ENCODE results near the gene CENPN. TPM values are rescaled to one million over a fixed set of nuclear protein-coding genes. Genes with fewer than 3 reads are reported as not detected.

Gene CENPN
- total RNA-seq, 1 experiment from 2014 or later, result 78.6 TPM

GRCh38 chr16:80972611-80973010 is 34.4 kb upstream of the CENPN start:
- H3K4me2 ChIP-seq (ENCODE audit: insufficient read depth, insufficient read length, low read length), result no peak overlapping the region
- no peak for TF ChIP-seq CTCF (conservative IDR thresholded peaks at IDR 0.05)
- H3K14ac ChIP-seq (ENCODE audit: insufficient read depth, low read length), result no peak overlapping the region
- H3K23ac ChIP-seq (ENCODE audit: insufficient read length, low read depth, low read length), result no peak overlapping the region
- H3T11ph ChIP-seq (ENCODE audit: low read length), result no peak overlapping the region
- no peak overlapping the region for H2BK5ac ChIP-seq (ENCODE audit: insufficient read length, low read length)
- H2BK12ac ChIP-seq (ENCODE audit: insufficient read length, low read depth, low read length), result no peak overlapping the region
- WGBS (ENCODE audit: extremely low coverage, insufficient read length, low lambda C conversion rate), result no CpG with 5 or more reads among the region's 4 CpGs
- no peak overlapping the region for H4K91ac ChIP-seq (ENCODE audit: insufficient read length, low read depth, low read length)
- H3K27me3 Mint-ChIP-seq (ENCODE audit: low read depth), result no peaks in the 10 kb centered on the region
- H3K9ac ChIP-seq (ENCODE audit: extremely low read depth, insufficient read length, low read length), result no peak overlapping the region
- H3K4me1 ChIP-seq (ENCODE audit: insufficient read depth, low read length), result no peaks in the 10 kb centered on the region
- H3K23me2 ChIP-seq (ENCODE audit: insufficient read length, low read depth, low read length, poor library complexity, severe bottlenecking), result no peaks in the 10 kb centered on the region
- no peak overlapping the region for H4K8ac ChIP-seq (replicated peaks; ENCODE audit: insufficient read length, low read depth, low read length)
- no peak overlapping the region for H2BK120ac ChIP-seq (ENCODE audit: low read depth, low read length, poor library complexity, severe bottlenecking)
- H3K36me3 Mint-ChIP-seq (ENCODE audit: insufficient read depth in 1 of 3, low read depth in 3 of 3), result peaks cover 0 to 8% (median 2%) of the 10 kb centered on the region in 3 experiments; a peak in 3 of 7 replicates
- 0 out of 7 replicates have a peak overlapping the region, but pooled peaks of 1 of the 3 experiments have one; percentile 22 for H3K27ac Mint-ChIP-seq
- H3K4me3 Mint-ChIP-seq, result no peak overlapping the region
- no peaks in the 10 kb centered on the region for H4K20me1 ChIP-seq (ENCODE audit: control insufficient read depth, insufficient read depth, insufficient read length)
- H2AFZ ChIP-seq (ENCODE audit: low read length), result no peak overlapping the region
- H3K4me1 Mint-ChIP-seq, result peaks cover 3% of the 10 kb centered on the region in 2 experiments
- H3K18ac ChIP-seq (ENCODE audit: insufficient read length, low read depth, low read length), result no peak overlapping the region
- DNase-seq, result no peak
- H3K9me3 ChIP-seq (ENCODE audit: control insufficient read depth, low read depth, low read length), result no peaks in the 10 kb centered on the region
- no peak overlapping the region for H2AK5ac ChIP-seq (ENCODE audit: insufficient read length, low read length)
- H3K56ac ChIP-seq (ENCODE audit: insufficient read length, low read depth, low read length), result no peak overlapping the region
- no peak overlapping the region for H3K27ac ChIP-seq (ENCODE audit: insufficient read length, low read depth, low read length)
- H3K9me3 Mint-ChIP-seq, result no peaks in the 10 kb centered on the region
- no peak overlapping the region for H3K4ac ChIP-seq (ENCODE audit: low read depth, low read length)
- H2BK15ac ChIP-seq (ENCODE audit: low read depth, low read length), result no peak overlapping the region
- no peak overlapping the region for H4K5ac ChIP-seq (ENCODE audit: insufficient read length, low read depth, low read length)
- no peak overlapping the region for H2BK20ac ChIP-seq (ENCODE audit: low read depth, low read length, poor library complexity, severe bottlenecking)
- no peaks in the 10 kb centered on the region for H3K79me1 ChIP-seq (ENCODE audit: insufficient read depth, low read depth, low read length, poor library complexity, severe bottlenecking)
- no peaks in the 10 kb centered on the region for H3K79me2 ChIP-seq (ENCODE audit: insufficient read depth, low read length)
- H3K27me3 ChIP-seq (ENCODE audit: insufficient read depth, low read length), result no peaks in the 10 kb centered on the region
